ENCODE results near the gene FBXL3.

Gene FBXL3

GRCh38 chr13:77026861-77027621, at the start of gene FBXL3:
Gene FBXL3, minus strand, starts transcription at chr13:77027159. Its CDS starts 5,299 bp downstream, at chr13:77021860.
- peak; percentile 73 for FAIRE-seq
- DNase-seq (ENCODE audit: extremely low spot score, insufficient read length, low read depth) = peak; percentile 86

GRCh38 chr13:77067519-77067918, 40.6 kb upstream of the FBXL3 start:
- FAIRE-seq = no peak

DNA sequence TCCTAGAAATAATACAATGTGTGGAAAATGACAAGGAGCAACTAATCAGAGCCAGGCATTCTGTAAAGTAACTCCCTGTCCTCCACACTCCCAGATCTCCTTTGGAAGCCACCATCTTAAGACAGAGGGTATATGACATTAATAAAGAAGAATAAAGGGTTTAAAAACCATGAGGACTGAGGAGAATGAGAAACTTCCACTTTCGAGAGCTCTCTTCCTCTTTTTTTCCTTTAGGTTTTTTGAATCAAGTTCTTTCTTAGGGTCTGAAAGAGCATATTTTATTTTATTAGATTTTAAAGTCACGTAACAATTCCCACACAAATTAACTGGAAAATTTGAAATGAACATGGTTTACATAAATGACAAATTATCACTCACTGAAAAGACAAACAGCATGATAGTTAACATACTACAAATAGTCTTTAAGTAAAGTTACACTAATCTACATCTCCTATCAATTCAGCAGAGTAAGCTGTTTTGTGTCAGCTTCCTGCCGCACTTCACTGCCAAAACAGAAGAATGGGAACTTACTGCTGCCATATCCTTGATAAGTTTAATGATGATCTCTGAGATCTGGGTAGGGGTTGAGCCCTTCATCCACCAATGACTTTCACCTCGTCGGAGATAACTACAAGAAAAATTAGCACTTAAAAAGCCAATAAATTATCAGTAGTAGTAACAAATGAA, 38.6 kb upstream of the FBXL3 start:
- FAIRE-seq = no peak
- no peak for DNase-seq (ENCODE audit: extremely low spot score, insufficient read length, low read depth)

More at GRCh38 chr13:77067519-77067918, 40.6 kb upstream of the FBXL3 start:
- DNase-seq (ENCODE audit: extremely low spot score, insufficient read length, low read depth) = no peak

- FAIRE-seq (no peak), DNase-seq (ENCODE audit: extremely low spot score, insufficient read length, low read depth) (no peak)
Observed at GRCh38 chr13:77062097-77062496, 35.1 kb upstream of the FBXL3 start.

DNA sequence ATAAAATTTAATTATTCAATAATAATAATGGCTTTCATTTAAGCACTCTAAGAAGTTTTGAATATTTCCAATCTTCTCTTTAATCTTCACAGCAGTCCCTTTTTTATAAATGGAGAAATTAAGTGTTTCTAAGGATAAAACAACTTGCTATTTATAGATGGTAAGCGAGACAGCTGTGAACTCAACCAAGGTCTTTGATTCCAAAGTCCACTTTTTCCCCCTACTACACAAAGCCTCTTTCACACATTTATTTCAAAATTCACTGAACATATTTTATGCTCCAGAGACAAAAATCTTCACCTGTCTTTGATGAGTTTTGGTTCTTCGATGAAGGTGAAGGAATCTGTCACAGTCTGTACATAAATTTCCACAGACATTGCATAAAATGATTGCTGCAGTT, 34.4 kb upstream of the FBXL3 start:
- DNase-seq (ENCODE audit: extremely low spot score, insufficient read length, low read depth) (no peak), FAIRE-seq (no peak)

DNA sequence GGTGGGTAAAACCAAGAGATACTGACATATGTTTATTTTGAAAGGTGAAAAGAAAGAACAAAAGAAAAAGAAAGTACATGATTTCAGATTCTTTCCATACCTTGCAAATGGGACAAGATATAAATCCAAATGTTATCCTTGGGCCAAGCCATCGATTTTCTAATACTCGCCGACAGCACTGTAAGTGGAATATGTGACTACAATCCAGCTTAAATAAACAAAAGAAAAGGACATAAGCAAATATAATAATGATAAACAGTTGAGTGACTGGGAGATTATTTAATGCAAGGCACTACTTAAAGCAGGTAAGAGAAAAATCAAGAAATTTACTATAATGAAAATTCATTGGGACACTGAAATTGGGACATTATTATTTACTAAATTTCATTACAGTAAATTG, 29.9 kb upstream of the FBXL3 start:
- FAIRE-seq = no peak
- DNase-seq (ENCODE audit: extremely low spot score, insufficient read length, low read depth) = no peak

- DNase-seq (ENCODE audit: extremely low spot score, insufficient read length, low read depth) (no peak), FAIRE-seq (no peak)
Observed at GRCh38 chr13:77056382-77056781, 29.4 kb upstream of the FBXL3 start.

DNA sequence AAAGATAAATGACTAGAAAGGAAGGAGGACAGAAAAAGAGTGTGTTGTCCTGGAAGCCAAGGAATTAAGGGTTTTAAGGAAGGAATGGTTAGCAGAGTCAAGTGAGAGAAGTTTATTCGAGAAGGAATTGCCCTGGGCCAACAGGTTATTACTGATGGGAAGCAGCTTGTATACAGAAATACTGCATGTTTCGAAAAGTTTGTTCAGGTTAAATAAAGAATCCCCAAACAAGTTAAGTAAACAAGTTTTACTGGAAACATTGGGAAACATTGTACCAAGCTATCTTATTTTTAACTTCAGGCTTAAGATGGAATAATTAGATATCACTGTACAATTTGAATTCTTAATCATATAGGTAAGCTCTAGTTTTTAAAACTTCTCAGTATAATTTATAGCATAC, 28.2 kb upstream of the FBXL3 start:
- FAIRE-seq = no peak

DNA sequence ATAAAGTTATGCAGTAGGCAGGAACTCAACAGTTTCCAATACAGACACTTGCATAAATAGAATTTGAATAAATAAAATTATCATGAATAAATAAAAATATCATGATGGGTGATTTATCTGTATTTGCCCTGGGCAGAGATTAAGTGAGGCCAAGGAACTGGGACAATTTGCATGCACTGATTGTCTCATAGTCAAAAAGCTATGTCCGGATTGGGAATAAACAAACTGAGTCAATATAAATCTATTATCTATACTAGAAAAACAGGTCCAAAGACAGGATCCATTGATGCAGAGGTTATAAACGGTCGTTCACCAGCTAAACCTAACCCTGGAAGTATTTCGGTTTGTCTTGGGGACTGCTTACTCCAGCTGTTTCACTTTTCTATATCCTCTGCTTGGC, 26.2 kb upstream of the FBXL3 start:
- FAIRE-seq (no peak), DNase-seq (ENCODE audit: extremely low spot score, insufficient read length, low read depth) (no peak)

More for the DNA sequence above, 28.2 kb upstream of the FBXL3 start:
- DNase-seq (ENCODE audit: extremely low spot score, insufficient read length, low read depth) = no peak

- FAIRE-seq (no peak), DNase-seq (ENCODE audit: extremely low spot score, insufficient read length, low read depth) (no peak)
Observed at GRCh38 chr13:77048681-77049080, 21.7 kb upstream of the FBXL3 start.

DNA sequence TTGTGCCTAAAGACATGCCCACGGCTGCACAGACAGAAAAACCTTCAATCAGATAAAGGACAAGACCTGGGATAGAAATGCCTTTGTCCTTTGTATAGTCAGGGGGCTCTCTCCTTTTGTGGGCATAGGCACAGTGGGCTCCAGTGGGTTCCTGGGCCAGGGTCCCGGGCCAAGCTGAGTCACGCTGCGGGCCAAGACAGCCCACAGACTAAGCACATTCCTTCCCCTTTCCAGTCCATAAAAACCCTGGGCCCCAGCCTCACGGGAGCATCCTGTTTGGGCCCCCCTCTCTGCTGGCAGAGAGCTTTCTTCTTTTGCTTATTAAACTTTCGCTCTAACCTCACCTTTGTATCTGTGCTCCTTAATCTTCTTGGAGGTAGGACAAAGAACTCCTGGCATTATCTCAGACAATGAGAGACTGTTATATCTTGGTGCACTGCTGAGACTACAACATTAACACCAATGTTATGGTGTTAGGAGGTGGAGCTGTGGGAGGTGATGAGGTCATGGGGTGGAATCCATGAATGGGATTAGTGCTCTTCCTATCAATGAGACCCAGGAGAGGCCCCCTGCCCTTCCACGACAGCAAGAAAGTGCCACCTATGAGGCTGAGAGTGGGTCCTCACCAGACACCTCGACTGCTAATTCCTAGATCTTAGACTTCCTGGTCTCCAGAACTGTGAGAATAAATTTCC, 20.8 kb upstream of the FBXL3 start:
- DNase-seq (ENCODE audit: extremely low spot score, insufficient read length, low read depth) (no peak), FAIRE-seq (peak; percentile 42)

DNA sequence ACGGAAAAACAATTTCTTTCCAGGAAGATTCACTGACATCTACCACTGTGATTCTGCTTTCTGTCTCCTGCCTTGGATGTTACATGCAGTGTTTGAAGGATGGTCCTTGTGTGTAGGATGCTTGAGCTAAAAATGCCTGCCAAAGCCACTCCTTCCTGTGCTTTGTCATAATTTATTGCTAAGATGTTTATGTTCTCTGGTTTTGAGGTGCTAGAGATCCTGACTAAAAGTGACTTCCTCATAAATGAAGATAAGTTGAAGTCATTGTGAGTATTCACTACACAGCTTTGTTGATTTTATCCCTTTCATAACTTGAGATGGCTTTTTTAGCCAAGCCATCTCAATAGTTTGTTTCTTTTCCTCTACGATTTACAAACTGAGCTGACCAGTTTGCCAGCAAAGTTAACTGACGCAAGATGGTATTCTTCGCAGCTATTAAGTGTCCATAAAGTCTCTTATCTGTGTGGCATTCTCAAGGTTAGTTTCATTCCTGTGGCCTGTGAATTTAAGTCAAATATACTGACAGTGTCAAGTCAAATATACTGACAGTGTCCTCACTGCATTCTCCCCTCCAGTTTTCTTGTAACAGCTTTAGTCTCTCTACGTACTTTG, 15.7 kb upstream of the FBXL3 start:
- DNase-seq (ENCODE audit: extremely low spot score, insufficient read length, low read depth) (no peak), FAIRE-seq (peak; percentile 5)

DNA sequence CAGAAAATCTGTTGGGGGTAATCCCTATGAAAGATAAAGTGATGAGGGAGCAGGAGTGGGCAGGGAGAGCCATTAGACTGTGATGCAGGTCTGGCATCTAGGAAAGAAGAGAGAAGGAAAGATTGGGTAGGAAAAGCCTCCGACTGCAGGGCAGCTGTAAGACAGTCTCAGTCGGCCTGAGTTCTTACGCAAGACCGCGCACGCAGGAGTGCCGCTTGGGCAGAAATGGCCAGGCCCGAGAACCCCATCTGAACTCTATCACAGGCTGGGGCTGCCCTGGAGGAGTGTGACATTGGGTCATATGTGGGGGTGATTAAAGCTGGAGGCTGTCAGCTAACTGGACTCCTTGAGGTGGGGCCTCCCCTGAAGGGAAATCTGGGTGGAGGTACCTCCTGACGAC, 13.9 kb upstream of the FBXL3 start:
- DNase-seq (ENCODE audit: extremely low spot score, insufficient read length, low read depth) (no peak), FAIRE-seq (no peak)

GRCh38 chr13:77040076-77040475, 13.1 kb upstream of the FBXL3 start:
- FAIRE-seq = no peak
- no peak for DNase-seq (ENCODE audit: extremely low spot score, insufficient read length, low read depth)

DNA sequence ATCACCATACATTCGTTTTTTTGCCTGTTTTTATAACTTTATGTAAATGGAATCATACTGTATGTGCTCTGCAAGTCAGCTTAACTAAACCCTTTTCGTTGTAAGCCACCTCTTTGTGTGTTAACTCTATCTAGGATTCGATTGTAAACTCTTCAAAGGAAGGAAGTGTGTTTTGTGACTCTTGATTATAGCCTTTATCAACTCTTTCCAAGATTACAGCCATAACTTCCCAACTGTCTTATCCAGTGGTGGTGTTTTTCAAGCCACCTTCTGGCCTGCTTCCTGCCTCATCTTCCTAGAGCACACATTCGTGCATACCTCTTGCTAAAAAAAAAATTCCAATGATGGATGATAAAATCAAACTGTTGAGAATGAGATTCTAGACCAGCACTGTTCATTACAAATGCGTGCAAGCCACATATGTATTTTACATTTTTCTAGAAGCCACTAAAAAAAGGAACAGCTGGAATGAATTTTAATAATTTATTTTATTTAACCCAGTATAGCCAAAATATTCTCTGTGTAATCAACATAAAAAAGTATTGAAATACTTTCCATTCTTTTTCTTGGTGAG, 12.0 kb upstream of the FBXL3 start:
- DNase-seq (ENCODE audit: extremely low spot score, insufficient read length, low read depth) (no peak), FAIRE-seq (no peak)

DNA sequence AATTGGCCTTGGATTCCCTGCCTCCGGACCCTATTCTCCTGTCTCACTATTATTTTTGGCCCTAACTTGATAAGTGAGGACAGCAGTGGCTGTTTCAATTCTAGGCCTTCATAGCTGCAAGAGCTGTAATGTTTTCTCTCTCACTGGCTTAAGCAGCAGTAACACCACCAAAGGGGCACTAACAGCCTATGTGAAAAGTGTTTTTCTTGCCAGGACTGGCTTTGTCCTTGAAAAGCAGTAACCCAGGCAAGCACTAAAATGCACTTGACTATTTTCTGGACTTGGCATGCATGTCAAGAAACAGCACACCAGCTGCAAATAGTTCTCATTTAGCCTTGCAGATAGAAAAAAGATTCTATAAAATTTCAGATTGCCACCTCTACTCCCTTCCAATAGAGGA, 9.3 kb upstream of the FBXL3 start:
- DNase-seq (ENCODE audit: extremely low spot score, insufficient read length, low read depth) (no peak), FAIRE-seq (no peak)

- FAIRE-seq = no peak
Observed at GRCh38 chr13:77034881-77035280, 7.9 kb upstream of the FBXL3 start.

DNA sequence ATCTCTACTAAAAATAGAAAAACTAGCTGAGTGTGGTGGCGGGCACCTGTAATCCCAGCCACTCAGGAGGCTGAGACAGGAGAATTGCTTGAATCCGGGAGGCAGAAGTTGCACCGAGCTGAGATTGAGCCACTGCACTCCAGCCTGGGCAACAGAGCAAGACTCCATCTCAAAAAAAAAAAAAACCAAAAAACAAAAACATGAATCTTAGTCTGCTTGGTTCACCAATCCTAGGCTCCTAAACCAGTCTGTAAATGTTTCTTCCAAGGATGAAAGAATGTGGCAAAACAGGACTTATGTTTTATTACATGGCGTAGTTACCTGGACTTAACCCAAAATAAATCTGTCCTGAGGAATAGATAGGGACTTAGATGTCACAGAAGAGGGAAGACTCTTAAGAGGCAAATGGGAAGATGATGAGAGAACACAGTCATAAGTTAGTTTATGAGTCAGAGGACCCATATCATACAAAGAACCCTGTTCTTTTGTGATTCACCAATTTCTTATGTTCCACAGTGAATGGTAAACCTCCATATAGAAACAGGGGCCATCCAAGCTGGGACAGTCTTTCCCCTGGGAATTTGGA, 6.9 kb upstream of the FBXL3 start:
- FAIRE-seq = no peak
- DNase-seq (ENCODE audit: extremely low spot score, insufficient read length, low read depth) = no peak

More at GRCh38 chr13:77034881-77035280, 7.9 kb upstream of the FBXL3 start:
- no peak for DNase-seq (ENCODE audit: extremely low spot score, insufficient read length, low read depth)

GRCh38 chr13:77031656-77032243, 4.8 kb upstream of the FBXL3 start:
- DNase-seq (ENCODE audit: extremely low spot score, insufficient read length, low read depth) (no peak), FAIRE-seq (no peak)

Measured in GM18507 (cell line).